CD4-positive, alpha-beta T cell (primary cell): ENCODE results near the gene ARHGDIB. TPM values are rescaled to one million over a fixed set of nuclear protein-coding genes. Genes with fewer than 3 reads are reported as not detected.

Source experiments
- ATAC-seq: fragments of 200-7000 bp; cut with Tn5 transposase; one replicate; pipeline ENCODE4 v1.10.0; 2022; ENCODE audit warnings: mild to moderate bottlenecking; ENCODE audit not compliant: poor library complexity
- CTCF ChIA-PET: fragments of 350-600 bp; sonication (Branson Sonifier 250); formaldehyde crosslinking; loops from one replicate; lab custom pipeline; 2021; ENCODE audit warnings: antibody characterized with exemption, inconsistent platforms; lab: Charles Lee
- POLR2A ChIA-PET: fragments of 350-600 bp; sonication (Branson Sonifier 250); formaldehyde crosslinking; loops from one replicate; lab custom pipeline; 2021; ENCODE audit warnings: antibody characterized with exemption, inconsistent platforms; lab: Charles Lee
- DNase-seq, 14 experiments: peaks; one replicate each; pipeline ENCODE4 v3.0.0-alpha.2; 2013 to 2020; ENCODE audit warnings: mixed read lengths in 2 of 14
- H3K27ac ChIP-seq, 2 donors: one replicate each; pipeline versions ENCODE4 v1.5.1 to v1.7.0; 2013; ENCODE audit warnings: low read length in 2 of 2, low read depth in 1 of 2, mild to moderate bottlenecking in 1 of 2
- H3K27me3 ChIP-seq, 2 experiments: 1 replicate in 1 of 2; 2 replicates in 1 of 2; pipeline versions ENCODE4 v1.6.1 to v1.7.0; 2013; ENCODE audit warnings: low read length in 2 of 2, control low read depth in 1 of 2, mild to moderate bottlenecking in 1 of 2, moderate library complexity in 1 of 2; ENCODE audit not compliant: insufficient read depth in 2 of 2, control insufficient read depth in 1 of 2
- H3K36me3 ChIP-seq: one replicate; pipeline ENCODE4 v1.6.1; 2013; ENCODE audit warnings: low read length, control low read depth; ENCODE audit not compliant: insufficient read depth
- H3K4me1 ChIP-seq: one replicate; pipeline ENCODE4 v1.6.1; 2013; ENCODE audit warnings: low read length, control low read depth; ENCODE audit not compliant: insufficient read depth
- H3K4me3 ChIP-seq: one replicate; pipeline ENCODE4 v1.5.1; 2013; ENCODE audit warnings: mild to moderate bottlenecking, low read length, moderate library complexity
- H3K9me3 ChIP-seq, 2 experiments: 1 replicate in 1 of 2; 2 replicates in 1 of 2; pipeline versions ENCODE4 v1.6.1 to v1.7.0; 2013; ENCODE audit warnings: low read length in 2 of 2, mild to moderate bottlenecking in 2 of 2, control low read depth in 1 of 2, moderate library complexity in 1 of 2; ENCODE audit not compliant: control insufficient read depth in 1 of 2, insufficient read depth in 1 of 2
- H3K27ac Mint-ChIP-seq: one replicate; pipeline ENCODE4 v1.8.0; 2020; ENCODE audit warnings: mixed read lengths
- H3K27me3 Mint-ChIP-seq: one replicate; pipeline ENCODE4 v1.8.0; 2021; ENCODE audit warnings: mixed read lengths
- H3K36me3 Mint-ChIP-seq: one replicate; pipeline ENCODE4 v1.8.0; 2021; ENCODE audit warnings: low read depth, mixed read lengths
- H3K4me1 Mint-ChIP-seq: one replicate; pipeline ENCODE4 v1.8.0; 2021; ENCODE audit warnings: low read depth, mixed read lengths
- H3K4me3 Mint-ChIP-seq: one replicate; pipeline ENCODE4 v1.8.0; 2020; ENCODE audit warnings: mild to moderate bottlenecking, mixed read lengths
- H3K9me3 Mint-ChIP-seq: one replicate; pipeline ENCODE4 v1.8.0; 2020; ENCODE audit warnings: mixed read lengths
- intact Hi-C, 2 experiments: fragments of 100-400 bp; cut with DNase I in 1 of 2; cut with micrococcal nuclease in 1 of 2; formaldehyde crosslinking; loops; one replicate each; pipeline versions ENCODE4 v1.15.1 to v1.9.0; 2023 to 2025; cut with DNase I, micrococcal nuclease
- total RNA-seq, 174 experiments: library from RNA in 2 of 174; stranded (reverse) in 2 of 174; gene quantifications; one replicate each; pipeline ENCODE4 v1.2.3 and lab custom pipeline; 2021 to 2026
- TF ChIP-seq, protein P1 (sequence below): fragments of 200-600 bp; IDR thresholded peaks from one replicate; pipeline ENCODE4 v1.8.0; 2022; ENCODE audit warnings: antibody characterized with exemption, mild to moderate bottlenecking

Gene ARHGDIB
- total RNA-seq, 2 experiments from 2014 or later, result 872 to 942 TPM

DNA sequence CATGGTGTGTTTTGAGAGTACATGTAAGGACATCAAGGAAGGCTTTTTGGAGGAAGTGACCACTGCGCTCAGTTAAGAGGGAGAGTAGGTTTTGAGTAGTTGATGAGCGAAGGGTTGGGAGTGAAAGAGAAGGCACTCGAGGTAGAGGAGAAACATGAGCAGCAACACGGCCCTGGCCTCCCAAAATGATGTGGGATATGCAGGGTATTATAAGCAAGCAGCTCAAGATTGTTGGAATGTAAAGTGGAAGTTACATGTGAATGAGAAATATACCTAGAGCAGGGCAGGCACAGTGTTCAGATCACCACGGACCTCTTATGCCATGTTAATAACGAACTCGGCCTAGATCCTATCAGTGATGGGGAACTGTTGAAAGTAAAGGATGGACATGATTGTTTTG is 2.1 kb upstream of the ARHGDIB start:
- Histone ChIP-seq H3K27ac (peak overlapping the region; percentile 89 to 90), H3K4me3 (no peak overlapping the region), H3K27me3 (no peaks in the 10 kb centered on the region), H3K9me3 (no peaks in the 10 kb centered on the region), H3K4me1 (peaks cover 29% of the 10 kb centered on the region), H3K36me3 (peaks cover 6% of the 10 kb centered on the region)
- H3K9me3 Mint-ChIP-seq, result no peaks in the 10 kb centered on the region
- no peaks in the 10 kb centered on the region for H3K27me3 Mint-ChIP-seq
- CTCF ChIA-PET, result interaction anchor here (1.3 to 4.3 kb wide), 3 partner anchors 9 to 193 kb away, joined by 3 to 12 read pairs (median 4); partner anchors contain the start of gene PDE6H
- H3K4me3 Mint-ChIP-seq, result peak overlapping the region; percentile 27
- no peak for ATAC-seq
- TF ChIP-seq, protein P1, sequence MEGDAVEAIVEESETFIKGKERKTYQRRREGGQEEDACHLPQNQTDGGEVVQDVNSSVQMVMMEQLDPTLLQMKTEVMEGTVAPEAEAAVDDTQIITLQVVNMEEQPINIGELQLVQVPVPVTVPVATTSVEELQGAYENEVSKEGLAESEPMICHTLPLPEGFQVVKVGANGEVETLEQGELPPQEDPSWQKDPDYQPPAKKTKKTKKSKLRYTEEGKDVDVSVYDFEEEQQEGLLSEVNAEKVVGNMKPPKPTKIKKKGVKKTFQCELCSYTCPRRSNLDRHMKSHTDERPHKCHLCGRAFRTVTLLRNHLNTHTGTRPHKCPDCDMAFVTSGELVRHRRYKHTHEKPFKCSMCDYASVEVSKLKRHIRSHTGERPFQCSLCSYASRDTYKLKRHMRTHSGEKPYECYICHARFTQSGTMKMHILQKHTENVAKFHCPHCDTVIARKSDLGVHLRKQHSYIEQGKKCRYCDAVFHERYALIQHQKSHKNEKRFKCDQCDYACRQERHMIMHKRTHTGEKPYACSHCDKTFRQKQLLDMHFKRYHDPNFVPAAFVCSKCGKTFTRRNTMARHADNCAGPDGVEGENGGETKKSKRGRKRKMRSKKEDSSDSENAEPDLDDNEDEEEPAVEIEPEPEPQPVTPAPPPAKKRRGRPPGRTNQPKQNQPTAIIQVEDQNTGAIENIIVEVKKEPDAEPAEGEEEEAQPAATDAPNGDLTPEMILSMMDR, result no peak
- POLR2A ChIA-PET, result interaction anchor here (6.9 to 8.5 kb wide), 2 partner anchors 17 to 31 kb away, joined by 74 to 104 read pairs; no protein-coding TSS in a partner anchor
- peaks cover 30% of the 10 kb centered on the region for H3K36me3 Mint-ChIP-seq
- intact Hi-C loops, result loop anchor here (5.0 kb wide), 2 partner anchors 161 to 596 kb away; partner anchors contain the start of genes C12orf60 (in 2 of the 2), WBP11 (in 2 of the 2) and ATF7IP (in 1 of the 2)
- peaks cover 69% of the 10 kb centered on the region for H3K4me1 Mint-ChIP-seq
- peak overlapping the region; percentile 94 for H3K27ac Mint-ChIP-seq
- DNase-seq, result no peak

- peak overlapping the region; percentile 94 for H3K27ac Mint-ChIP-seq
- H3K27me3 Mint-ChIP-seq, result no peaks in the 10 kb centered on the region
- peak overlapping the region; percentile 75 for H3K4me3 Mint-ChIP-seq
- Histone ChIP-seq H3K27ac (peak overlapping the region; percentile 89 to 90), H3K4me3 (peak overlapping the region; percentile 80), H3K4me1 (peaks cover 32% of the 10 kb centered on the region), H3K27me3 (no peaks in the 10 kb centered on the region), H3K9me3 (no peaks in the 10 kb centered on the region), H3K36me3 (peaks cover 13% of the 10 kb centered on the region)
- DNase-seq, result peak in 2 of 14 experiments; percentile 33 to 37
- peaks cover 37% of the 10 kb centered on the region for H3K36me3 Mint-ChIP-seq
- TF ChIP-seq, protein P1, result no peak
- CTCF ChIA-PET, result interaction anchor here (1.3 to 4.3 kb wide), 3 partner anchors 10 to 192 kb away, joined by 3 to 12 read pairs (median 4); partner anchors contain the start of gene PDE6H
- intact Hi-C loops, result loop anchor here (5.0 kb wide), 2 partner anchors 160 to 595 kb away; partner anchors contain the start of genes C12orf60 (in 2 of the 2), WBP11 (in 2 of the 2) and ATF7IP (in 1 of the 2)
- no peaks in the 10 kb centered on the region for H3K9me3 Mint-ChIP-seq
- ATAC-seq, result no peak
- peaks cover 73% of the 10 kb centered on the region for H3K4me1 Mint-ChIP-seq
- POLR2A ChIA-PET, result interaction anchor here (1.4 to 8.5 kb wide), 7 partner anchors 11 to 191 kb away, joined by 3 to 144 read pairs (median 71); partner anchors contain the start of gene ERP27
Measured at GRCh38 chr12:14962797-14963196, 1.4 kb upstream of the ARHGDIB start.

DNA sequence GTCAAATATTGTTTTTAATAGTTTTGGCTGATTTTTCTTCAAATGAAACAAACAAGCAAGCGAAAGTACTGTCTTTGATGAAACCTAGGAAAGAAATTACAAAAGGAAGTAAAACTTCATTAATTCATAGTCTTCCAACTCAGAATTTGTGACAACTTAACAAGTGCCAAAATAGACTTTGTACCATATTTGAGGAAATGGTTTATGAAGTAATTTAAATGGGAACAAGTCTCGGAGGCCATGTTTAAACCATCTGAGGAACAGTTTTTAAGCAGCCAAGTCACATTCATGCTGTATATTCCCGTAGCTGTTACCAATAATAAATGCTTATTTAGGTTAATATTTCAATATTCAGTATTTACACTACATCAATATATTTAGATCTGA is 745 bp upstream of the ARHGDIB start:
- ATAC-seq (no peak), DNase-seq (peak in 3 of 14 experiments; percentile 48 to 54 (median 53))
- Mint-ChIP-seq H3K27ac (peak overlapping the region; percentile 94), H3K4me3 (peak overlapping the region; percentile 97), H3K4me1 (peaks cover 70% of the 10 kb centered on the region), H3K9me3 (no peaks in the 10 kb centered on the region), H3K36me3 (peaks cover 44% of the 10 kb centered on the region), H3K27me3 (no peaks in the 10 kb centered on the region)
- peaks cover 36% of the 10 kb centered on the region for H3K4me1 ChIP-seq
- TF ChIP-seq, protein P1, result no peak
- ChIA-PET CTCF (interaction anchor here (4.3 kb wide), 1 partner anchor 33 kb away, joined by 12 read pairs; no protein-coding TSS in a partner anchor), POLR2A (interaction anchor here (0.7 to 8.5 kb wide), 20 partner anchors 10 to 949 kb away, joined by 3 to 144 read pairs (median 4); partner anchors contain the start of genes C12orf60, DERA, ERP27 and RERG)
- H3K9me3 ChIP-seq, result no peaks in the 10 kb centered on the region
- intact Hi-C loops, result loop anchor here (5.0 kb wide), 2 partner anchors 160 to 595 kb away; partner anchors contain the start of genes C12orf60 (in 2 of the 2), WBP11 (in 2 of the 2) and ATF7IP (in 1 of the 2)
- peak overlapping the region; percentile 89 to 90 for H3K27ac ChIP-seq
- peak overlapping the region; percentile 80 for H3K4me3 ChIP-seq
- no peaks in the 10 kb centered on the region for H3K27me3 ChIP-seq
- peaks cover 17% of the 10 kb centered on the region for H3K36me3 ChIP-seq
